Activated CD8-positive, alpha-beta memory T cell treated with anti-CD3 and anti-CD28 coated beads, Interleukin-2, amount 50 U/mL, for 24 hours (primary cell): Measurements from ENCODE around the gene CBS.
"Not testable (repeated sequence)": the region's sequence is repeated elsewhere in the genome, so short reads cannot be mapped to it uniquely, and the experiment has no call there.

Experiments
- DNase-seq: peaks from one replicate; pipeline ENCODE4 v3.0.0-alpha.2; 2020; ENCODE audit errors: extremely low read depth

Gene CBS

DNA sequence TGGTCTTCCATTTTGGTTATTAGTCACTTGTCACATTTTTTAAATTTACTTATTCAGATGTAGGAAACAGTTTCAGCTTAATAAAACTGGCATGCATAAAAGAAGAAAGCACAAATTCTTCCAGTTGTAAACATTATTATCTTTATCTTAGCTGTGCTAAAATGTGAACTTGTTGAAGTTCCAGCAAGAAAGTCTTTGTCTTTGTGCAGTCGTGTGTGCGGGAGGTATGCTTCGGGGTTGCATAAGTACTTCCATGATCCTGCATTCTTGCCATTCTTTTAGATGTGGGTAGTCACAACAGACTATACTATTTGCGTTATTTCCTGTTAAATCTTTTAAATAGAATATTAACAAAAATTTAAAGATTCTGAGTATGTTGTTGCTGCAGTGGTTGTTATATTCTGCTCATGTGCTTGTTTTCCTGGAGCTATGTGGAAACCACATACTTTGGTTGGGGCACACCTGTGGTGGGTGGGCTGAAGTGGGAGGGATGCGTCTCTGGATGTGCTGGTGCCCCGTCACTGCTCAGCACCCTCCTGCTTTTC is 49.9 kb downstream of the CBS start:
- no peak for DNase-seq

DNA sequence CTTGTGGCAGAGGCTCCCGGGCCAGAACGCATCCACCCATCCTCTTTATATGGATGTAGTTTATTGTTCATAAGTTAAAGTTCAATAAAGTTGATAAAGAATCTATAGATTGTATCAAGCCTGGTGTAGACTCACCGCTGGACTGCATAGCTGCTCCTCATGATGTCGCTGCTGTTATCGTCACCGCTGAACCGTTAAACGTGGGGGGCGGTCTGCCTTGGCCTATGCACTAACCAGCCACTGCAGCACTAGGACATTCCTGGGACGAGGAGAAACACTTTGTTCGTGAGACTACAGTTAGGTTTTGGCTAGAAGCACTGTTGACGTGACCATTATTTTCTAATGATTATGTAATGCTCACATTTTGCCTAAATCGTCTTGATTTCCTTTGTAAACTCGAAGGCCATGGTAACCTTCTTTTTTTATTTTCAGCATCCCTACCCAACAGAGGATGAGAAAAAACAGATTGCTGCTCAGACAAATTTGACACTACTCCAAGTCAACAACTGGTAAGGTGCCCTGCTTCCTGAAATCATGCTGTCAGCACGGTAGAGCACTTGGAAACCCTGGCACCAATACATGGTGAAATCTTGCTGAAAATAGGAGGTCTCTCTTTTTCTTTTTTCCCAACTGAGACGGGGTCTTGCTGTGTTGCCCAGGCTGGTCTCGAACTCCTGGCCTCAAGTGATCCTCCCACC is 51.0 kb downstream of the CBS start:
- DNase-seq: no peak

DNA sequence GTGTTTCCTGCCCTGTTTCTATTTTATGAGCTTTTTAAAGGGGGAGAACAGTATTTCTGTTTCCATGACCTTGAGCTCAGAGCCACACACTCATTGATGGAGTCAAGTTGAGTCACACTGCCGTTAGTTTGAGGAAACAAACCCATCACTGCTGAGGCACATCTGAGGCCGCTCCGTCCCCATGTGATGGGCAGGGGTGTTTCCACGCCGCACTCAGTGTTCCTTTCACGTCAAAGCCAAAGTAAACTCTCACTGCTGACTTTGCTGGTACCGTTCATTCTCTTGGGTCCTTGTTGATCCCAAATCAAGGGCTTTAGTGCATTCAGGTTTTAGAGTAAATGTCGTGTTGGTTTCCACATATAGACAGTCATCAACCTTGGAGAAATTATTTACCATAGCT is 52.5 kb downstream of the CBS start:
- no peak for DNase-seq

DNA sequence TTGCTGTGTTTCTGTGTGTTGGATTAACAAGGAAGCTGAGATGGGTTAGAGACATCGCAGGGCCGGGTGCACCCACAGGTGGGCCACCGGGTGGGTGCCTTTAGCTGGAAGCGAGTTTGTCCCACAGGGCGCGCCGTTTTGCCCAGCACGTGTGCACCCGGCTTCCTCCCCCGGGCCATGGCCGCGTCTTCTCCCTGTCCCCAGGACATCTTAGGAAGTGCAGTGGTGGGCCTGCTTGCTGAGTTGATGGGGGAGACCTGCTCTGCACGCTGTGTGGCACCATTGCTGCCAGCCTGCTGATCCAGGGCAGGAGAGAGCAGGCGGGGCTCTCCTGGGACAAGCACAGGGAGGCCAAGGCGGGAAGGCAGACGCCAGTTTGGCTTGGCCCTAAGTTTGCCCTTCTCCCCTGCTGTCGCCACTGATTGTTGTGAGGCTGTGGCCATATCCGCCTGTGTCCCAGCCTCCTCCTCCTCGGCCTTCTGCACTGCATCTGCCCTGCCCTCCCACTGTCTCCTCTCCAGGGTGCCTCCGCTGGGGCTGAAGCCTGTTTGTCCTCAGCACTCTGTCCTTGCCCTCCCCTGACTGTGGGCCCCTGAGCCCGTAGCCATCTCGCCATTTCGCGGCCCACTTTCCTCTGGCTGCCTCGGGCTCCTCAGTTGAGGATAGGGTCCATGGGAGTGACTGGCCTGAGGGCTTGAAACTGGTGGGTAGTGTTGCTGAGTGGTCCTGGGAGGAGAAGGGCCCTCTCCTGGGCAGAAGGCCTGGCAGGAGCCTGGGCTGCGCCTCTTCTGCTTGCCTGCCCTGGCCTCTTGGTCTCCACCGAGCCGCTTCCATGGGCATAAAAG is 53.7 kb downstream of the CBS start:
- DNase-seq: no peak

DNA sequence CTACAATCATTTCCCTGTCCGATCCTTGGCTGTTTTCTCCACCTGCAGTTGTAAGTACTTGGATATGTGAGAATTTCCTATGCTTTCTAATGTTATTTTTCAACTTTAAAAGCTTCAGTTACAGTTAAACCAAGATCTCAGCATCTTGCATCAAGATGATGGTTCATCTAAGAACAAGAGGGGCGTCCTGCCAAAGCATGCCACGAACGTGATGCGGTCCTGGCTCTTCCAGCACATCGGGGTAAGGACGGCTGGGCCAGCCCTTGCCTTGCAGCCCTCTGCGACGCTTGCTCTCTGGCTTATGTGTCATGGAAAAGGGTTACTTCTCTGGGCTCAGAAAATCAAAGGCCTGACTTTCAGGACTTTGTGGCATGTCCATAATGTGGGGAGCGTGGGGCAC is 54.4 kb downstream of the CBS start:
- no peak for DNase-seq

DNA sequence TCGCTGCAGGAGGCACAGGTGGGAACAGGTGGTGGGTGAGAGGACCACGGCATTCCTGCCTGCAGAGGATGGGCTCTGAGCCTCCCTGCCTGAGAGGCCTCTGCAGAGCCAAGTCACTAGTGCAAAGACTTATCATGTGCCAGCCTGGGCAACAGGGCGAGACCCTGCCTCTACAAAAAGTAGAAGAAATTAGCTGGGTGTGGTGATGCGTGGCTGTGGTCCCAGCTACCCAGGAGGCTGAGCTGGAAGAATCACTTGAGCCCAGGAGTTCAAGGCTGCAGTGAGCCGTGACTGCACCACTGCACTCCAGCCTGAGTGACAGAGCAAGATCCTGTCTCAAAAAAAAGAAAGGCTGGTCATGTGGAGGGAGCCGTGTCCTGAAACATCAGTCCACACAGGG is 54.9 kb downstream of the CBS start:
- no peak for DNase-seq

DNA sequence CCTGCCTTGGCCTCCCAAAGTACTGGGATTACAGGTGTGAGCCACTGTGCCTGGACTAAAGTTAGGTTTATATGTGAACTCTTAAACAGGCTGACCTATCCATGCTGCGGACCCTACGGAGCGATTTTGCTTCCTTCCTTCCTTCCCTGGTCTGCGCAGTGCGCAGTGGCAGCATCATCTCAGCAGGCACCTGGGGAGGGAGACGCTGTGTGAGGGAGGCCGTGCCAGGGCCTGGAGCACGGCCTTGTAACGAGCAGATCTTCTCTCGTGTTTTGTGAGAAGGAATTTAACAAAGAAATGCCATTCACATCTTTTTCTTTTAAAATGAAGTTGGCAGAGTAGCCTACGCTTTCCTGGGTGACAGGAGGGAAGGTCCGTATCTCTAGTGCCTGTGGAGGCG is 55.5 kb downstream of the CBS start:
- no peak for DNase-seq

DNA sequence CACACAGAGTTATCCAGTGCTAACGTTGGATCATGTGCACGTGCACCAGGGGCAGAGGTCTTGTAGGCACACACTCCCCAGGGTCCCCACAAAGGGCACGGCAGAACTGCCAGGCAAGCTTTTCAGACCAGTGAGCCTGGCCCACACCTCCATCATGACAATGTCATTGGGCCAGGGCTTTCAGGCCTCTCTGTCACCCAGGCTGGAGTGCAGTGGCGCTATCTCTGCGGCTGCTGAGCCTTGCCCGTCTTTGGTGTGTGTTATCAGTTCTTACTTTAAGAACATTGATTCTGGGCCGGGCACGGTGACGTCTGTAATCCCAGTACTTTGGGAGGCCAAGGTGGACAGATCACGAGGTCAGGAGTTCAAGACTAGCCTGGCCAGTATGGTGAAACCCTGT is 57.1 kb downstream of the CBS start:
- no peak for DNase-seq

DNA sequence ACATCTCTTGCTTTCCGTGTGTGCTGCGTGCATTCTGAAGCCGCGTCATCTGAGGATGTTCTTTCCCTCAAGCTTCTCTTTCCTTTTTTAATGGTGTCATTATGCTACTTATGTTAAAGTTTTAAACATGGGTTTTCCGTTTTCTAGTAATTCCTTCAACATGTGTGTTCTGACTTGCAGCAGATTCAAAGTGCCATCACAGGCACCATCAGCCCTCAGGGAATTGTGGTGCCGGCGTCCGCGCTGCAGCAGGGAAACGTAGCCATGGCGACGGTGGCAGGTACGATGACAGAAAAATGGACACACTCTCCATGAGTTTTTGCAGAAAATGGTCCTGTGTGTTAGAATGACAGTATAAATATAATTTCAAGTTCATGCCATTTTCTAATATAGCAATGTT is 58.9 kb downstream of the CBS start:
- no peak for DNase-seq

DNA sequence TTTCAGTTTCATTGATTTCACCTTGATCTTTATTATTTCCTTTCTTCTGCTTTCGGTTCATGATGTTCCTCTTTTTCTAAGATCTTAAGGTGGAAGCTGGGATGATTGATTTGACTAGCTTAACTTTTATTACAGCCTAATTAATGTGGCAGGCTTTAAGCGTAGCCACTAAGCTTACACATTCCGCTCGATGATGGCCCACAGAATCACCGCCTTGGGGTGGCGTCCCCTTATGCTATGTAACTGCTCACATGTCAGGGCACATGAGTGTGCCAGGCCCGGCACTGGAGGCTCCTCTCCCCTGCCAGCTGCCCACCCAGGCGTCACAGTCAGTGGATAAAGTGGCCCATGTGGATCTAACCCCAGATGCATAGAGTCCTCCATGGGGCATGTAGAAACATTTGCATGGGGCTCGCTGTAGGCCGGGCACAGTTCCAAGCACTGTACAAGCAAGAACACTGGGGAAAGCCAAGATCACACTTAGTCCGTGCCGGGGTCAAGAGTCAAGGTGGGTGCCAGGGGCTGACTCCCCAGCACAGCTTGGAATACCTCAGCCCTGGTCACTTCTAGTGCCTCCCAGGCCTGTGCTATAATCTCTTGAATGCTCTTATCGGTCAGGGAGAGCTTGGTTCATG is 59.6 kb downstream of the CBS start:
- no peak for DNase-seq

DNA sequence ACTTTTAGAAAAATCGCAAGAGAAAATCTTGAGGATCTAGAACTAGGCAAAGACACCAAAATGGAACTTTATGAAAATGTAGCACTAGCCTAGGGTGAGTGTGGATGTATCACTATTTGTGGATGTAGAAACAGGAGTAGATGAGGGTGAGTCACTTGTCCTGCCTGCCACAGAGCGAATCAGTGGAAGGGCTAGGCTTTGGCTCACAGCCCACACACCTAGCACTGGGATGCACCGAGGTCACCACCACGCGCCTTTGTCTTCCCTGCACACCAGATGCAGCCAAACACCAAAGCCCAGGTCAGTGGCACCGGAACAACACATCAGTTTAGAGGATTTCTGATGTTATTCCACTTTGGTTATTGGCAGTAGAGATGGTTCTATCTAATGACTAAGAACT is 63.0 kb downstream of the CBS start:
- no peak for DNase-seq

DNA sequence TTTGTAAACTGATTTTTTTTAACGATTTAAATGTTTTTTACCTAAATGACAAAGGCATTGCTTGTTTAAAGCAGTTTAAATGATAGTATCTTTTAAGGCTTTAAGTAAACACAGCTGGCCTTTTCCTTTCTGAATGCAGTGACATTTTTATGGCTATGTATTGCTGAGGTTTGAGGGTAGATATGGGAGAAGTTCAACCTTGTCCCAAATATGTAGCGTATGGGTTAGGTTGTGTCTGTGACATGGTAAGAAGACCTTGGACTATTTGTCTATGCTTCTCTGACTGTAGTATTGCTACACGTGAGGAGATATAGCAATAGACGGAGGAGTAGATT is 68.8 kb downstream of the CBS start:
- no peak for DNase-seq

DNA sequence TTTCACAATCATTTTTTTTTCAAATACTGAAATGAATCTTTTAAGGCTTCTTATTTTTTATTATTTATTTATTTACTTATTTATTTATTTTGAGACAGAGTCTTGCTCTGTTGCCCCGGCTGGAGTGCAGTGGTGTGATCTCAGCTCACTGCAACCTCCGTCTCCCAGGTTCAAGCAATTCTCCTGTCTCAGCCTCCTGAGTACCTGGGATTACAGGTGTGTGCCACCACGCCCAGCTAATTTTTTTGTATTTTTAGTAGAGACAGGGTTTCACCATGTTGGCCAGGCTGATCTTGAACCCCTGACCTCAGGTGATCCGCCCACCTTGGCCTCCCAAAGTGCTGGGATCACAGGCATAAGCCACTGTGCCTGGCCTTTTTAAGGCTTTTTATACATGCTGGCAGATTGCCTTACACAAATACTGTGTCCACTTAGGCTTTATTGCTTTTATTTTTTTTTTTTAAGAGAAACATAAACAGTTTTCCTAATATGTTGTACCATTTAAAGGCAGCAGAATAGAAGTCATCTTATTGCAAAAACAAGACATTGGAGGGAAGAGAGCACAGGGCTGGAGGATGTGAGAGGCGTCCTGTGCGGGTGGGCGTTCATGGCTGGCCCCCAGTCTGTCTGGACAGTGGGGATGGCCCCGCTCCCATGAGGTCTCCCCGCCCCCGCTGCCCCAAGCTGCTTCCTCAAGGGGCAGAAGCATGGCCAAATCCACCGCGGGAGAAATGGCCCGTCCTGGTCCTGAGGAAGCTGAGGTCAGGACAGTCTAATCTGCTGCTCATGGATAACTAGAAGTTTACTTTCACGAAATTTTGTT is 69.4 kb downstream of the CBS start:
- not testable (repeated sequence) for DNase-seq

DNA sequence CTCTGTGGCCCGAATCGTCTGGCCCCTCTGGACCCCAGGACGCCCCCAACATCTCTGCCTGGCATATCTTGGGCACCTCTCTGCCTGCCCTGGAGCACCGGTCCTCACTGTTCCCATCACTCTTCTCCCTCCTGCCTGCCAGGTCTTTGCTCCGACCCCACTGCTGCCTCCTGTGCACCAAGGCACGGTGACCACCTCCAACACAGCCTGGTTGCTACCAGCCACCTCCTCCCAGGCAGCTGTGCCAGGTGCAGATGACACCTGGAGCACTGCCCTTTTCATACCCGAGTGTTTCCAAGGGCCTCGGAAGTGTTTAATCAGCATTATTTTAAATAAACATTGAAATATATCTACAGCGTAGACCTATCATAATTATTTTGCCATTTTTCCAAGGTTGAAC is 70.0 kb downstream of the CBS start:
- DNase-seq: no peak

DNA sequence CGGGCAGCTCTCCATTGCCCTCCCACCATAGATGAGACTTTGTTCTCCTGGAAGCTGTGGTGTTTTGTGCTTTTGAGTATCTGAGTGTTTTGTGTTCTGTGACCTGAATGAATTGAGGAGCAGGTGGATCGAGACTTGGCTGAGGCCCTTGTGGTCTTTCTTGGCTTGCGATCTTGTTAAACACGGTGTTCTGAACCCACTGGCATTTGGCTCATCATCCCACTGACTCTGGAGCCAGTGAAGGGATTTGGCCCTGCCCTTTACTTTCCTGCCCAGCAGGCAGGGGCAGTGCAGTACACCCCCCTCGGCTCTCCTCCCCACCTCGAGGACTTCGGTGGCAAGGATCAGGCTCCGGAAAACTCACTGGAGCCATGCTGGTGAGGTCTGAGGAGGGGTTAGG is 70.7 kb downstream of the CBS start:
- DNase-seq: no peak
